ENCODE measurements around the gene SH2D3A.
"Not testable (repeated sequence)": the region's sequence is repeated elsewhere in the genome, so short reads cannot be mapped to it uniquely, and the experiment has no call there.

Gene SH2D3A

DNA sequence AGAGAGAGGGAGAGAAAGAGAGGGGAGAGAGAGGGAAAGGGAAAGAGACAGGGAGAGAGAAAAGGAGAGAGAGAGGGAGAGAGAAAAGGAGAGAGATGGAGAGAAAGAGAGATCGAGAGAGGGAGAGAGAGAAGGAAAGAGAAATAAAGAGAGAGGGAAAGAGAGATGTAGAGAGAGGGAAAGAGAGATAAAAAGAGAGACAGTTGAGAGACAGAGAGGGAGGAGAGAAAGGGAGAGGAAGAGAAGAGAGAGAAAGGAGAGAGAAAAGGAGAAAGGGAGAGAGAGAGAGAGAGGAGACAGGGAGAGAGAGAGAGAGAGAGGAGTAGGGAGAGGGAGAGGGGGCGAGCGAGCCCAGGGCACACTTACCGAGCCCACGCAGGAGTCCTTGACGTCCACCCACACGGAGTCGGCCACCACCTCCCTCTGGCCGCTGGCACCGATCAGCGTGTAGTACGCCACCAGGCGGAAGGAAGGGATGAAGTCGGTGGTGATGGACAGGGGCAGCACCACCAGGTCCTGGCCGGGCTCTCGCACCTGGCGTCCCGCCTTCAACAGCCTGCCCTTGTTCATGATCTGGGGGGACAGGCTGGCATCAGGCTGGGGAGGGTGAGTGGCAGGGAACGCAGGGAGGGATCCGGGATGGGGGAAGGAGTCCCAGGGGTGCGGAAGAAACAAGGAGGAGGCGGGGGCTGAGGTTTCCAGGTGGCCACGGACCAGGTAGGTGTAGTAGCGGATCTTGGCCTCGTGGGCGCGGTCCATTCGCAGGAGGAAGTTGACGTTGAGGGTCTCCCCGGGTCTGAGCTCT lies 56.8 kb downstream of the SH2D3A start:
- DNase-seq (ENCODE audit: insufficient read length, low spot score) (no peak), FAIRE-seq (no peak)

DNA sequence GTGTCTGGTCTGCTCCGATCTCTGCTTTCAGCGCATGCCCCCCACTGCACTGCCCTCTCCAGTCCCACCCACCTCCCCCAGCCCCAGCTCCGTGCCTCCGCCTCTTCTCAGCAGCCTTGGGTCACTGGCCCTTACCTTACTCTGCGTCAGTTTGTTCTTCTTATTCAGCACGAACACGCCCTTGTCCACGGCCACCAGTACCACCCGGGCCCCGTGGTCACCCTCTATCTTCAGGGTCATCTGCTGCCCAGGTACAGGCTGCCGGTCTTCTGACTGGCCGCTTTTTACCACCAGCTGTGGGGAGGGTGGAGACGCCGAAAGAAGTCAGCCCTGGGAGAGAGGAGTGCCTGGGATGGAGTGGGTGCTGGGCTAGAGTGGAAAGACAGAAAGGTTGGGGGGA lies 57.7 kb downstream of the SH2D3A start:
- DNase-seq (ENCODE audit: insufficient read length, low spot score), result no peak
- FAIRE-seq, result no peak

DNA sequence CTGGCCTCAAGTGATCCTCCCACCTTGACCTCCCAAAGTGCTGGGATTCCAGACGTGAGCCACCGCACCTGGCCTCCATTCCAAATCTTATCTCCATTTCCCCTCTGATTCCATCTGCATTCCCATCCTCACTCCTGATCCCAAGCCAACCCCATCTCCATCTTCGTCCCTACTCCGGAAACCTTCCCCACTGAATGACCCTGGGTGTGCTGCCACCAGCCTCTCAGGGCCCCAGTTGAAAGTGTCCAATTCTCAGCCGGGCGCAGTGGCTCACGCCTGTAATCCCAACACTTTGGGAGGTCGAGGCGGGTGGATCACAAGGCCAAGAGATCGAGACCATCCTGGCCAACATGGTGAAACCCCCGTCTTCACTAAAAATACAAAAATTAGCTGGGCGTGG lies 58.3 kb downstream of the SH2D3A start:
- not testable (repeated sequence) for FAIRE-seq; DNase-seq (ENCODE audit: insufficient read length, low spot score)

DNA sequence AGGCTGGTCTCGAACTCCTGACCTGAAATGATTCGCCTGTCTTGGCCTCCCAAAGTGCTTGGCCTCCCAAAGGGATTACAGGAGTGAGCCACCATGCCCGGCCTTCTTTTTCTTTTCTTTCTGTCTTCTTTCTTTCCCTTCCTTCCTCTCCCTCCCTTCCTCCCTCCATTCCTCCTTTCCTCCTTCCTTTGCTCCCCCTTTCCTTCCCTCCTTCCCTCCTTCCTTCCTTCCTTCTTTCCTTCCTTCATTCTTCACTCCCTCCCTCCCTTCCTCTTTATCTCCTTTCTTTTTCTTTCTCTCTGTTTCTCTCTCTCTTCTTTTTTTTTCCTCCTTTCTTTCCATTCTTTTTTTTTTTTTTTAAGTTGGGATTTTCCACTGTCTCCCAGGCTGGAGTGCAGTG lies 58.9 kb downstream of the SH2D3A start:
- no peak for FAIRE-seq
- DNase-seq (ENCODE audit: insufficient read length, low spot score), result no peak

DNA sequence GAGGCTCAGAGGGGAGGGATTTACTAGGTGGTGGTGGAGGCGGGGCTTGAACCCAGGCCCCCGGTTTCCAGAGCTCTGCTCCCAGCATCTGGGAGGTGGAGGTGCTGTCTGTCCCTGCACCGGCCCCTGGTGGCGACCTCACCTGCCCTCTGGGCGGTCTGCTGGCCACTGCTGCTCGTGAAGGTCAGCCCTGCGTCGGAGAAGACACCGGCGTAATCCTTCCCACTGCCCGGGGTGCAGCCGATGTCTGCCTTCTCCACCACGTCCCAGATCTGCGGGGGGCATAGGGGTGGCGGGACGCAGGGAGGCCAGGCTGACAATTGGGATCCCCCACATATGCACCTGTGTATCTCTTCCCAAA lies 59.6 kb downstream of the SH2D3A start:
- no peak for FAIRE-seq
- no peak for DNase-seq (ENCODE audit: insufficient read length, low spot score)

DNA sequence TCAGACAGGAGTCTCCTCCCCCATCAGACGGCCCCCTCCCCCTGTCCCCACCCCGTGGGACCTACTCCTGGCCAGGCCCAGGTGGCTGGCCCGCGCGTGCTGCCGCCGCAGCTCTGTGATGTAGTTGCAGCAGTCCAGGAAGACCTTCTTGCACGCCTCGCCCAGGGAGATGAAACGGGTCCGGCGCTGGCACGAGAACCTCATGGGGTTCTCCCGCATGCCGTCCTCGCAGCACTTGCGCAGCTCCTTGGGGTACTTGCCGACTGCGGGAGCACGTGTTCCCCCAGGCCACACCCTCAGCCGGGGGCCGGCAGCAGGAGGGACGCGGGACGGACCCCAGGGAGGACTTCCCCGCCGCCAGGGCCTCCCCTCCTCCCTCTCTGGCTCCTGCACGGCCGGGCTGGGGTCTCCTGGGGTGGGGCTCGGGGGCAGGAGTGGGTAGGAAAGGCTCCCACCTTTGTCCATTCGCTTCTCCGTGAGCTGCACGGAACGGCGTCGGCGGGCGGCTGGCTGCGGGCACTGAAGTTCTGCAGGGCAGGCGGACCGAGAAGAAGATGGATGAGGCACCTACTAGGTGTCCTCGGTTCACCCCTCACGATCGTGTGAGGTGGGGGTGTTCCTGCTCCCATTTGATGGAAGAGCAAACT lies 60.1 kb downstream of the SH2D3A start:
- FAIRE-seq, result no peak

DNA sequence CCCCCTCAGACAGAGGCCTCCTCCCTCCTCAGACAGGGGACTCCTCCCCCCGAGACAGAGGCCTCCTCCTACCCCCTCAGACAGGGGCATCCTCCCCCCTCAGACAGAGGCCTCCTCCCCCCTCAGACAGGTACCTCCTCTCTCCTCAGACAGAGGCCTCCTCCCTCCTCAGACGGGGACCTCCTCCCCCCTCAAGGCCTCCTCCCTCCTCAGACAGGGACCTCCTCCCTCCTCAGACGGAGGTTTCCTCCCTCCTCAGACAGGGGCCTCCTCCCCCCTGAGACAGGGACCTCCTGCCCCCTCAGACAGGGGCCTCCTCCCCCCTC lies 60.6 kb downstream of the SH2D3A start:
- no peak for DNase-seq (ENCODE audit: insufficient read length, low spot score)
- FAIRE-seq, result no peak

More for the DNA sequence above, 60.1 kb downstream of the SH2D3A start:
- DNase-seq (ENCODE audit: insufficient read length, low spot score), result no peak

DNA sequence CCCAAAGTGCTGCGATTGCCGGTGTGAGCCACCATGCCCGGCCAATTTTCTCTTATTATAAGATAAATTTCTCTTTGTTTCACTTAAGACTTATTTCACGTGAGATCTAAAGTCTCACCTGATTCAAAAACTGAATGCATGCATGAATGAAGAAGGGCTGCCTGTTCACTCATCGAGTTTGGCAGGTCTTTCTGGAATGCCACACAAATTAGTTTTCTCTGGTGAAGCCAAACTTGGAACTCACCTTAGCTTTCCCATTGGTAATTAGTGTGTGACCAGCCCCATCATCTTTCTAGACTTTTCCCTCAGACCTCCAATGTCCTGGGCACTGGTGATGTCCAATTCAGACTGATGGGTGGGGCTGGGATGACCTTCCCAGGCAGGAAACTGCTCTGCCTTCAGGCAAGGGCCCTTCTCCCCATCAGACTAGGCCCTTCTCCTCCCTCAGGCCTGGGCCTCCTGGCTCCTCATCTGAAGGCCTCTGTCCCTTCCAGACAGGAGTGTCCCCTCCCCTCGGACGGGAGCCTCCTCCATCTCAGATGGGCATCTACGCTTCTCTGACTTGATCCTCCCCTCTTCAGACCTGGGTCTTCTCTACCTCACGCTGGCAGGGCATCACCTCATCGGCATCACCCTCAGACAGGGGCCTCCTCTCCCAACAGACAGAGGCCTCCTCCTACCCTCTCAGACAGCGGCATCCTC lies 61.2 kb downstream of the SH2D3A start:
- DNase-seq (ENCODE audit: insufficient read length, low spot score) (no peak), FAIRE-seq (no peak)
